ENCODE data around the gene SDK1.

Gene SDK1

GRCh38 chr7:3795781-3796180 is 494.7 kb downstream of the SDK1 start:
- no peak for TF ChIP-seq CTCF (IDR thresholded peaks at IDR 0.05; ENCODE audit: low read depth, low read length)
- Histone ChIP-seq H3K9me3 (ENCODE audit: severe bottlenecking) (no peaks in the 10 kb centered on the region), H3K27ac (no peak overlapping the region), H3K36me3 (no peaks in the 10 kb centered on the region), H3K4me3 (ENCODE audit: low read depth, low read length) (no peak overlapping the region), H3K27me3 (ENCODE audit: insufficient read depth, low read depth, severe bottlenecking) (no peaks in the 10 kb centered on the region)
- no peak for DNase-seq

GRCh38 chr7:3805151-3805550 is 504.1 kb downstream of the SDK1 start:
- no peak overlapping the region for H3K27ac ChIP-seq
- H3K9me3 ChIP-seq (ENCODE audit: severe bottlenecking) = no peaks in the 10 kb centered on the region
- H3K4me3 ChIP-seq (ENCODE audit: low read depth, low read length) = no peak overlapping the region
- TF ChIP-seq CTCF (IDR thresholded peaks at IDR 0.05; ENCODE audit: low read depth, low read length) = no peak
- no peak for DNase-seq
- no peaks in the 10 kb centered on the region for H3K36me3 ChIP-seq
- H3K27me3 ChIP-seq (ENCODE audit: insufficient read depth, low read depth, severe bottlenecking) = no peaks in the 10 kb centered on the region

GRCh38 chr7:3806516-3806915 is 505.5 kb downstream of the SDK1 start:
- H3K36me3 ChIP-seq = no peaks in the 10 kb centered on the region
- H3K9me3 ChIP-seq (ENCODE audit: severe bottlenecking) = no peaks in the 10 kb centered on the region
- no peak for DNase-seq
- TF ChIP-seq CTCF (IDR thresholded peaks at IDR 0.05; ENCODE audit: low read depth, low read length) = no peak
- no peak overlapping the region for H3K4me3 ChIP-seq (ENCODE audit: low read depth, low read length)
- H3K27me3 ChIP-seq (ENCODE audit: insufficient read depth, low read depth, severe bottlenecking) = no peaks in the 10 kb centered on the region
- no peak overlapping the region for H3K27ac ChIP-seq

- Histone ChIP-seq H3K36me3 (no peaks in the 10 kb centered on the region), H3K27ac (no peak overlapping the region), H3K4me3 (ENCODE audit: low read depth, low read length) (no peak overlapping the region), H3K27me3 (ENCODE audit: insufficient read depth, low read depth, severe bottlenecking) (no peaks in the 10 kb centered on the region), H3K9me3 (ENCODE audit: severe bottlenecking) (no peaks in the 10 kb centered on the region)
- no peak for TF ChIP-seq CTCF (IDR thresholded peaks at IDR 0.05; ENCODE audit: low read depth, low read length)
- DNase-seq = no peak
These were observed 506.8 kb downstream of the SDK1 start for GRCh38 chr7:3807824-3808223.

GRCh38 chr7:3821488-3821887 is 520.4 kb downstream of the SDK1 start:
- DNase-seq = no peak
- no peaks in the 10 kb centered on the region for H3K36me3 ChIP-seq
- H3K27ac ChIP-seq = no peak overlapping the region
- no peak overlapping the region for H3K4me3 ChIP-seq (ENCODE audit: low read depth, low read length)
- H3K9me3 ChIP-seq (ENCODE audit: severe bottlenecking) = no peaks in the 10 kb centered on the region
- no peaks in the 10 kb centered on the region for H3K27me3 ChIP-seq (ENCODE audit: insufficient read depth, low read depth, severe bottlenecking)
- TF ChIP-seq CTCF (IDR thresholded peaks at IDR 0.05; ENCODE audit: low read depth, low read length) = no peak

- no peaks in the 10 kb centered on the region for H3K36me3 ChIP-seq
- no peak for DNase-seq
- TF ChIP-seq CTCF (IDR thresholded peaks at IDR 0.05; ENCODE audit: low read depth, low read length) = no peak
These were observed 524.4 kb downstream of the SDK1 start for GRCh38 chr7:3825491-3825890.

More at GRCh38 chr7:3825491-3825890, 524.4 kb downstream of the SDK1 start:
- H3K9me3 ChIP-seq (ENCODE audit: severe bottlenecking) = no peaks in the 10 kb centered on the region
- H3K4me3 ChIP-seq (ENCODE audit: low read depth, low read length) = no peak overlapping the region
- no peaks in the 10 kb centered on the region for H3K27me3 ChIP-seq (ENCODE audit: insufficient read depth, low read depth, severe bottlenecking)
- H3K27ac ChIP-seq = no peak overlapping the region
